SK-N-SH treated with all-trans-retinoic acid at 6 μM for 48 hours (cell line): ENCODE data around the gene ZNF653.

Experiments used
- ARNTL ChIP-seq: fragments of 450-650 bp; formaldehyde crosslinking; IDR thresholded peaks from 2 replicates; pipeline ENCODE4 v1.5.0; 2020; ENCODE audit warnings: low read depth, mild to moderate bottlenecking, moderate library complexity, borderline replicate concordance
- SNAI2 ChIP-seq: fragments of 250-450 bp; sonication (Bioruptor Pico); IDR thresholded peaks from 2 replicates; pipeline ENCODE4 v1.5.0; 2020; ENCODE audit warnings: mild to moderate bottlenecking, moderate library complexity
- TF ChIP-seq, protein P1 (sequence below): fragments of 250-450 bp; sonication (Bioruptor Pico); IDR thresholded peaks from 2 replicates; pipeline ENCODE4 v1.8.0; 2020; ENCODE audit warnings: mild to moderate bottlenecking, moderate library complexity, borderline replicate concordance

DNA sequence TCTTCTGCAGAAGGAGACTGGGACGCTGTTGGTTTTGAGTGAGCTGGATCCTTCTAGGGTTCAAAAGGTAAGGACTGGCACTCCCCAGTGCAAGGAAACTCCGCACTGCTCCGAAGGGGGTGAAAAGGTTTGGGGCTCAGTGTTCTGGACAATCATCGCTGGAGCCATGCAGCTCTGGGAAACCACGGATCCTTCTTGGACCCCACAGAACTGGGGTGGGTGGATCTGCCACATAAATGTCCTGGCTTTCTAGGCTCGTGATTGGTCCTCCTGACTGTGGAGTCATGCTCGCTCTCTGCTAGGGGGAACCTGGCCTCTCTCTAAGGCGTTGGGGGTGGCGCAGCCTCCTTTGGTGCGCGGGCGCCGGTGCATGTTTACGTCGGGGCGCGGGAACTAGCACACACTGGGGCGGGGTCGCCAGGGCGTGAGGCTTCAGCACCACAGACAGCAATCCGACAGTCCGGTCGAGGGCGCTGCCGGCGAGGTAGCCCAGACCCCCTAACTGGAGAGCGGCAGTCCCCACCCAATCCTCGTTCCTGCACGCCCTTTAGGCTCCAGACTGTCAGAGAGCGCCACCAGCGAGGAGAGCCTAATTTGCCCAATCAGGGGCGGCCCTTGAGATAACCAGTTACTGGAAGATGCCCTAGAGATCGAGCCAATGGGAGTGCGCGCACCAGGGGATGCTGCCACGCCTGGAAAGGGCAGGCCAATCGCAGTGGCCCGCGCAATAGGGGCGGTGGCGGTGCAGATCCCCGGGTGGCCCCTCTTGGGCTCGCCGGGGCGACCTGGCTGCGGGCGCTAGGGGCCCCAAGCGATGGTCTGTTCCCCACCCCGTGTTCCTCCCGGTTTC lies 23.9 kb downstream of the ZNF653 start:
- TF ChIP-seq ARNTL (CRISPR knock-in tag) = no peak
- TF ChIP-seq SNAI2 (CRISPR knock-in tag) = no peak
- TF ChIP-seq, protein P1, sequence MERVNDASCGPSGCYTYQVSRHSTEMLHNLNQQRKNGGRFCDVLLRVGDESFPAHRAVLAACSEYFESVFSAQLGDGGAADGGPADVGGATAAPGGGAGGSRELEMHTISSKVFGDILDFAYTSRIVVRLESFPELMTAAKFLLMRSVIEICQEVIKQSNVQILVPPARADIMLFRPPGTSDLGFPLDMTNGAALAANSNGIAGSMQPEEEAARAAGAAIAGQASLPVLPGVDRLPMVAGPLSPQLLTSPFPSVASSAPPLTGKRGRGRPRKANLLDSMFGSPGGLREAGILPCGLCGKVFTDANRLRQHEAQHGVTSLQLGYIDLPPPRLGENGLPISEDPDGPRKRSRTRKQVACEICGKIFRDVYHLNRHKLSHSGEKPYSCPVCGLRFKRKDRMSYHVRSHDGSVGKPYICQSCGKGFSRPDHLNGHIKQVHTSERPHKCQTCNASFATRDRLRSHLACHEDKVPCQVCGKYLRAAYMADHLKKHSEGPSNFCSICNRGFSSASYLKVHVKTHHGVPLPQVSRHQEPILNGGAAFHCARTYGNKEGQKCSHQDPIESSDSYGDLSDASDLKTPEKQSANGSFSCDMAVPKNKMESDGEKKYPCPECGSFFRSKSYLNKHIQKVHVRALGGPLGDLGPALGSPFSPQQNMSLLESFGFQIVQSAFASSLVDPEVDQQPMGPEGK (CRISPR knock-in tag) = no peak
